Breast epithelium (tissue), 3 donors: ENCODE data around the gene RAP1GAP2.

Experiments used
- CTCF ChIP-seq, 3 donors: fragments of 450-650 bp; IDR thresholded peaks; one replicate each; pipeline ENCODE4 v1.5.1; 2016 to 2017; ENCODE audit warnings: antibody characterized with exemption in 3 of 3, mild to moderate bottlenecking in 3 of 3, moderate library complexity in 3 of 3
- POLR2A ChIP-seq: fragments of 450-650 bp; IDR thresholded peaks from one replicate; pipeline ENCODE4 v1.6.1; 2016; ENCODE audit warnings: antibody characterized with exemption, mild to moderate bottlenecking, moderate library complexity
- POLR2AphosphoS5 ChIP-seq, 3 donors: sonication (generic); formaldehyde crosslinking; IDR thresholded peaks; one replicate each; pipeline ENCODE4 v1.6.1; 2017; ENCODE audit warnings: antibody characterized with exemption in 3 of 3

- no peak for TF ChIP-seq CTCF (IDR thresholded peaks at IDR 0.05)
- TF ChIP-seq POLR2A = no peak
- TF ChIP-seq POLR2AphosphoS5 (IDR thresholded peaks at IDR 0.05) = no peak
These were observed 92.1 kb downstream of the RAP1GAP2 start for GRCh38 chr17:2888326-2888725.
